HG03039 (cell line): ENCODE results near the gene PRR16.
"Not testable (repeated sequence)": the region's sequence is repeated elsewhere in the genome, so short reads cannot be mapped to it uniquely, and the experiment has no call there.

Experiments
- ATAC-seq: cut with Tn5 transposase; IDR thresholded peaks from one replicate; pipeline ENCODE4 v1.9.1; 2021; ENCODE audit warnings: mild to moderate bottlenecking, moderate library complexity; ENCODE audit not compliant: unreplicated experiment

PRR16 gene

DNA sequence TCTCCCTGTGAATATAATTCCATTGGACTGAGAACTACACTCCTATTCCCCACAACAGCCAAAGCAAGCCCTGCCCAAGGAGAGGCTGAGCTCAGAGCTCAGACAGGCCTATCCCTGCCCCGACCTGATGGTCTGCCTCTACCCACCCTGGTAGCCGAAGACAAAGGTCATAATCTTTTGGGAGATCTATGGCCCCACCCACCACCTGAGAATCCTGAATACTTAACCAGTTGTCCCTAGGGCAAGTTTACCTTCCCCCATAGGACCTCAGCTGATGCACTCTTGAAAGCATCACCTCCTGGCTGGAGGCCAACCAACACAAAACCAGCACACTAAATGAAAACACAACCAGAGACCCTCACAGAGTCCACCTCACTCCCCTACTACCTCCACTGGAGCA is 167.5 kb downstream of the PRR16 start:
- no peak for ATAC-seq

DNA sequence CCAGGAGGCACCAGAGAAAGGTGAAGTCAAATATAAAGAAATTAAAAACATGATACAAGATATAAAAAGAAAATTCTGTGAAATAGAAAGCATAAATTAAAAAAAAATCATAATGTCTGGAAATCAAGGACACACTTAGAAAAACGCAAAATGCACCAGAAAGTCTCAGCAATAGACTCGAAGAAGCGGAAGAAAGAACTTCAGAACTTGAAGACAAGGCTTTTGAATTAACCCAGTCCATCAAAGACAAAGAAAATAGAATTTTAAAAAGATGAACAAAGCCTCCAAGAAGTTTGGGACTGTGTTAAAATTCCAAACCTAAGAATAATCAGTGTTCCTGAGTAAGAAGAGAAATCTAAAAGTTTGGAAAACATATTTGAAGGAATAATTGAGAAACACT is 168.3 kb downstream of the PRR16 start:
- no peak for ATAC-seq

- ATAC-seq = no peak
Measured at GRCh38 chr5:120638449-120638848, 174.3 kb downstream of the PRR16 start.

- no peak for ATAC-seq
Measured at GRCh38 chr5:120640778-120641177, 176.7 kb downstream of the PRR16 start.

- no peak for ATAC-seq
Measured at GRCh38 chr5:120644516-120644915, 180.4 kb downstream of the PRR16 start.

DNA sequence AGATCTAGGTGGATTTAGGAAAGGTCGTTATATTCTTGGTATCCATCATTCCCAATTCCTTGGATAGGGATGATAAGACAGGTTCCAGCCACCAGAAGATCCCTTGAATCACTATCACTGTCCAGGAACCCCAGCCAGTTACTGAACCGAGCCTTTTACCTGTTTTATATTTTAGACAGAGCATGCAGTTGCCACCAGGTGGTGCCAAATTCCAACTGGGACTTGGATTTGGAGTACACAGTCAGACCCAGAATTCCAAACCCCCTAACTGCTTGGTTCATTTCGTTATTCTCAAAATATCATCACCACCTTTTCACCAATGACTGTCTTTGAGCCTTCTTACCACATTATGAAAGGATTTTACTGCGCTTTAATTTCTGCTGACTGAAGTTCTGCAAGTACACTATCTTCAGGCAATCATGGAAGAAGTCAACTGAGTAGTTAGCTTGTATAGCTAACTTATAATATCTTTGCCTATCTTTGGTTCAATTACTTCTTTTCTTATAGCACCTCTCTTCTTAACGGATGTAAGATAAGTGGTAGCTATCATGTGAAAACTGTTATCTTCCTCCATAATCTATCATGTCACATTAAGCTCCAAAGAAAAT is 191.8 kb downstream of the PRR16 start:
- ATAC-seq = peak; percentile 65

DNA sequence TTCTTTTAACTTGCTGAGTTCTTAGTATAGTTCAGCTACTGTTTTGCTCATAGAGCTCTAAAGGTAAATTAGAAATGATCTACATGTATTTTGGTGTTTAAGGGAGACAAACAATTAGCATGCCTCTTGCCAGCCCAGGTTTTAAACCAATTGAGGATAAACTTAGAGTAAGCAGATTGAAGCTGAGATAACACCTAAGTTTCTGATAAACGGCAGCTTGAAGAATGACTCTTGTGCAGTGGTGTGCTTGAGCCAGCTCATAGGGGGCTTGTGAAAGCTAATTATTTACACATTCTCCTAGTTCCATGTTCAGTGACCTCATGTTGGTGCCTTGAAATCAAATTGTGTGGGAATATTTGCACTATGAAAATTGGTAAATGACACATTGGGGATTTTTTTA is 193.0 kb downstream of the PRR16 start:
- no peak for ATAC-seq

DNA sequence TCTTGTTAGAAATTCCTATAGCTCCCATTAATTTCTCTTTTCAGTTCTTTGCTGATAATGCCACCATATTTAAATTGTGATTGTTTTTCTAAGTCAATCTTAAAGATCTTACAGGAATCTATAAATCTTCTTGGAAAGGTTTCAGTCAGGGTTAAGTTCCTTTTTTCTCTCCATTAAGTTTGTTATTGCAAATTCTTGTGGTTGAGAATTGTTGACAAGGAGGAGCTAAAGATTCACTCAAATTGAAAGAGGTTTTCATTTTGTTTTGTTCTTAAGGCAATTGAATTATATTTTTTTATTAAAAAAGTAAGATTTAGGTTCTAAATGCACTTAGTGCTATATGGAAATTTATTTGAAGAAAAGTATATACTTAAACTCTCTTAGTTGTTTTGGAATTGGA is 213.4 kb downstream of the PRR16 start:
- ATAC-seq = no peak

GRCh38 chr5:120678279-120678678 is 214.2 kb downstream of the PRR16 start:
- ATAC-seq = no peak

DNA sequence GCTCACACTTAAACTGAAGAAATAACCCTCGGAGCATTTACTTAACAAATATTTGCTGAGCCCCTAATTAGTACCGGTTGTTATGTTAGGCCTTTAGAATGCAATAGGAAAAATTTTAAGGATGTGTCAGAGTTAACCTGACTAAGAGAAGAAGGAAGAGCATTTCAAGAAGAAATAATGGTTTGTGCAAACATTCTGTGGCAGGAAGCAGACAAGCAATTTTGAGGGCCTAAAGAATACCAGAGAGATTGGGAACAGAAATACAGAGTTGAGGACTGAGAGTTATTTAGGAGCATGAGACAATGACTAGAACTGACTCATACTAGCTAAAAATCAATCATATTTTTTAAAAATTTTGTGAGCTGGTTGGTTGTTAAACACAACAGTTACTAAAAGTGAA is 218.8 kb downstream of the PRR16 start:
- no peak for ATAC-seq

DNA sequence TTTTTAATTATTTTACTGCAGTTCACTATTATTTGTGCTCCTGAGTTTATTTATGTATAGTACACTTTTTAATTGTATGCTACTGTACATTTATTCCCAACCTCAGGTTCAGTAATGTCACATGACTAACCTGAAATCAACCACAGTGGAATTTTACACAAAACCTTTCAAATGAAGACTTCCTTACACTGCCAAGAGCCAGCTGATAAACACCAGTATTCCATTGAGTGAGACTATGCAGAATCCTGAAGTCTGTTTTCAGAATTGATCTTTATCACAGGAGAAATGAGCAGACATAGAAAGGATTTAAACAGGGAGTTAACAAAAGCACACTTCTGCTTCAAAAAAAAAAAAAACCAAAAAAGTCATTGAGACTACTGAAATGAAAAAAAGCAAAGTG is 219.5 kb downstream of the PRR16 start:
- no peak for ATAC-seq

DNA sequence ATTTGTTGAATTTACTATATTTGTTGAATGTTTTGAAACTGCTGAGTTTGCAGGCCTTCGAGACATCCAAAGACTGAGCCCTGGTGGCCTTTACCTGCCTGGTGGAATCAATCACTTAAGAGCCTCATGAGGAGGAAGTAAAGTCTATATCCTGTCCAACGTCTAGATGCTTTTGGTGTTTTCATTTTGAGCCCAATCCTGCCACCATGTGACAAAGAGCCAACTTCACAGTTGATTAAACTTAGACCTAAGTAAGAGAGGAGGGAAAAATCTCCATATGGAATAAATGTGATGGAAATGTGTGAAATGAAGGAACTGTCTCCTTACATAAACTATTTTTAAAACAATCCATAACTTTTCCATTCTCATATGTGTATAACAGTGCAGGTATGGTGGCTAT is 220.1 kb downstream of the PRR16 start:
- ATAC-seq = no peak

DNA sequence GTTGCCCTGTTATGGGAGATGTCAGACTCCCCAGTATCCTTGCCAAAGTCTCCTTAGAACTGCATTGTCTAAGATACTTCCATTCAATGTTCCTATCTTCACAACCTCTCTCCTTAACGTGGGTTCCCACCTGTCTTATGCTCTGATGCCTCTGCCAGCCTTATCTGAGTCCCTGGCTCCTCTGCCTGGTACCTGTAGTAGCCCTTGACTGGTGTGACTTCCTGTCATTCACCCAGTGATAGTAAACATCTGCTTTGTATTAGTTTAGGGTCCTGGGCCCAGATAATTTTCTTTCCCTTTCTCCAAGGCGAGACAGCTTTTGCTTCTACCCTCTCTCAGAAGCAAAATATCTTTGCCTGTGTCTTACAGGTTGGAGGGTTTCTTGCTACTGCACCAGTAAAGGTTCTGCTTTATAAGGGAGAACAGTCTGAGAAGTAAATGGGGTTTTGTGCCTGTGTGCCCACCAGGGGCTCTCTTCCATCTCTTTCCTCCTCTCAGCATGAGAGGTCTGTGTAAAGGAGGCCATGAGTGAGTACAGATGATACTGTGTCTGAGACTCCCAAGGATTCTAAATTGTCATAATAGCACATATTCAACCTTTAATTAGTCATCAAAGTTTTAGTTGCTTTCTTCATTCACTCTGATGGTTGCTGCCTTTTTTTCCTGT is 220.8 kb downstream of the PRR16 start:
- ATAC-seq = no peak

GRCh38 chr5:120690621-120691407 is 226.7 kb downstream of the PRR16 start:
- ATAC-seq = no peak

GRCh38 chr5:120692325-120692724 is 228.2 kb downstream of the PRR16 start:
- ATAC-seq = no peak

- ATAC-seq = no peak
Measured at GRCh38 chr5:120695368-120695880, 231.3 kb downstream of the PRR16 start.

DNA sequence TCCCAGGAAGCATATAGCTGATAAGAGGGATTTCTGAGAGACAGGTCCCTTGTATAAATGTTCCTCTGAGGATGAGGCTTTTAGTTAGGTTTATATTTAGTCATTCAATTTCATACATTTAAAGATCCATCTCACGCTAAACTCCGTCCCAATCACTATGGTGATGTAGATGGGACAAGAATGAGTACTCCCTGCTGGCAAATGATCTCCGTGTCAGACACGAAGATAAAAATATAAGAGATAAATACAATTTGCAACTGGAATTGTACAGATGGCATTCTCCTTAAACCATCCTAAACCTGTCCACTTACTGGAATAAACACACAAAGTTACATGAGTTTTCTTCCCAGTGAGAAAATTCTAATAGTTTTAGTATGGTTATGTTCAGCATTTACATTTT is 233.0 kb downstream of the PRR16 start:
- no peak for ATAC-seq

DNA sequence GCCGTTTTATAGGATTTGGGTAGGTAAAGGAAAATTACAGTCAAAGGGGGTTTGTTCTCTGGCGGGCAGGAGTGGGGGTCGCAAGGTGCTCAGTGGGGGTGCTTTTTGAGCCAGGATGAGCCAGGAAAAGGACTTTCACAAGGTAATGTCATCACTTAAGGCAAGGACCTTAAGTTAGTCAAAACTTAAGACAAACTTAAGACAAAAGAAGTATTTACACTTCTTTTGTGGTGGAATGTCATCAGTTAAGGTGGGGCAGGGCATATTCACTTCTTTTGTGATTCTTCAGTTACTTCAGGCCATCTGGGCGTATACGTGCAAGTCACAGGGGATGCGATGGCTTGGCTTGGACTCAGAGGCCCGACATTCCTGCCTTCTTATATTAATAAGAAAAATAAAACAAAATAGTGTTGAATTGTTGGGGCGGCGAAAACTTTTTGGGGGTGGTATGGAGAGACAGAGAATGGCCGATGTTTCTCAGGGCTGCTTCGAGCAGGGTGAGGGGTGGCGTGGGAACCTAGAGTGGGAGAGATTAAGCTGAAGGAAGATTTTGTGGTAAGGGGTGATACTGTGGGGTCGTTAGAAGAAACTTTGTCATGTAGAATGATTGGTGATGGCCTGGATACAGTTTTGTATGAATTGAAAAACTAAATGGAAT is 233.7 kb downstream of the PRR16 start:
- not testable (repeated sequence) for ATAC-seq

- ATAC-seq = not testable (repeated sequence)
Measured at GRCh38 chr5:120700653-120701052, 236.6 kb downstream of the PRR16 start.

DNA sequence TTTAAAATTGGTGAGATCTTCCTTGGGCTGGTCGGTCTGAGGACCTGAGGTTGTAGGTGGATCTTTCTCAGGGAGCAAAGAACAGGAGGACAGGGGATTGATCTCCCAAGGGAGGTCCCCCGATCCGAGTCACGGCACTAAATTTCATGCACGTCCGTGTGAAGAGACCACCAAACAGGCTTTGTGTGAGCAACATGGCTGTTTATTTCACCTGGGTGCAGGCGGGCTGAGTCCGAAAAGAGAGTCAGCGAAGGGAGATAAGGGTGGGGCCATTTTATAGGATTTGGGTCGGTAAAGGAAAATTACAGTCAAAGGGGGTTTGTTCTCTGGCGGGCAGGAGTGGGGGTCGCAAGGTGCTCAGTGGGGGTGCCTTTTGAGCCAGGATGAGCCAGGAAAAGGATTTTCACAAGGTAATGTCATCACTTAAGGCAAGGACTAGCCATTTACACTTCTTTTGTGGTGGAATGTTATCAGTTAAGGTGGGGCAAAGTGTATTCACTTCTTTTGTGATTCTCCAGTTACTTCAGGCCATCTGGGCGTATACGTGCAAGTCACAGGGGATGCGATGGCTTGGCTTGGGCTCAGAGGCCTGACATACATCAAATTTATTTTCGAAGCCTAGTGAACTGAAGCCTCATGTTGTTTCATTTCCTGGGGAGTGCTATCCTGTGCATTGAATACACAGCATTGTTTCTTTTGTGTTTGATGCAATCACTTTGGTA is 238.9 kb downstream of the PRR16 start:
- not testable (repeated sequence) for ATAC-seq
